OCI-LY7 (cell line): ENCODE data around the gene ZNF282. TPM values are rescaled to one million over a fixed set of nuclear protein-coding genes. Genes with fewer than 3 reads are reported as not detected.

ENCODE experiments used
- BruUV-seq: library from RNA; stranded (reverse); fragments of 400-500 nt; replicated peaks from 2 replicates; lab custom pipeline; 2021; lab: Mats Ljungman, UMichigan
- CTCF ChIA-PET: fragments of 300-600 bp; sonication (Branson Sonifier 250); formaldehyde crosslinking; loops from one replicate; lab custom pipeline; 2022; ENCODE audit warnings: antibody characterized with exemption; ENCODE audit not compliant: unreplicated experiment; lab: Charles Lee
- POLR2A ChIA-PET: fragments of 300-600 bp; sonication (Branson Sonifier 250); formaldehyde crosslinking; loops from one replicate; lab custom pipeline; 2022; ENCODE audit warnings: antibody characterized with exemption; lab: Charles Lee
- DNase-seq: peaks from one replicate; pipeline ENCODE4 v3.0.0-alpha.2; 2015; ENCODE audit warnings: low spot score
- H2AFZ ChIP-seq: fragments of 200-600 bp; sonication (generic), shearing (Covaris generic); 2 replicates; pipeline ENCODE4 v1.6.1; 2014; ENCODE audit warnings: mild to moderate bottlenecking, antibody characterized with exemption, low read length, moderate library complexity
- H3K27ac ChIP-seq: fragments of 200-600 bp; sonication (generic); 2 replicates; pipeline ENCODE4 v1.5.1; 2014; ENCODE audit warnings: mixed run types, low read depth, mild to moderate bottlenecking, moderate library complexity, low read length, inconsistent platforms; ENCODE audit not compliant: poor library complexity, severe bottlenecking
- H3K36me3 ChIP-seq: fragments of 200-600 bp; sonication (generic); 2 replicates; pipeline ENCODE4 v1.6.1; 2014; ENCODE audit warnings: mild to moderate bottlenecking, antibody characterized with exemption, low read length, moderate library complexity, mixed read lengths; ENCODE audit not compliant: insufficient read depth
- H3K4me1 ChIP-seq: fragments of 200-600 bp; sonication (generic); 2 replicates; pipeline ENCODE4 v1.5.1; 2014; ENCODE audit warnings: mild to moderate bottlenecking, low read length; ENCODE audit not compliant: insufficient read depth, poor library complexity, severe bottlenecking
- H3K4me2 ChIP-seq: fragments of 200-600 bp; sonication (generic); 2 replicates; pipeline ENCODE4 v1.6.1; 2014; ENCODE audit warnings: mild to moderate bottlenecking, low read length
- H3K4me3 ChIP-seq: fragments of 200-600 bp; sonication (generic); 2 replicates; pipeline ENCODE4 v1.5.1; 2014; ENCODE audit warnings: mild to moderate bottlenecking, low read depth, low read length; ENCODE audit not compliant: poor library complexity, severe bottlenecking
- H3K79me2 ChIP-seq: fragments of 200-600 bp; sonication (generic); 2 replicates; pipeline ENCODE4 v1.6.1; 2016; ENCODE audit warnings: low read depth, mild to moderate bottlenecking, low read length, moderate library complexity, mixed read lengths; ENCODE audit not compliant: insufficient read depth
- H3K9me2 ChIP-seq: fragments of 200-600 bp; sonication (generic); 2 replicates; pipeline ENCODE4 v1.6.1; 2016; ENCODE audit warnings: mild to moderate bottlenecking, low read length, mixed read lengths; ENCODE audit not compliant: insufficient read depth
- H3K9me3 ChIP-seq: fragments of 200-600 bp; sonication (generic); 2 replicates; pipeline ENCODE4 v1.6.1; 2014; ENCODE audit warnings: mild to moderate bottlenecking, mixed run types, low read length, mixed read lengths
- H4K20me1 ChIP-seq: fragments of 200-600 bp; sonication (generic); 2 replicates; pipeline ENCODE4 v1.6.1; 2014; ENCODE audit warnings: mild to moderate bottlenecking, antibody characterized with exemption, low read length, moderate library complexity, mixed read lengths; ENCODE audit not compliant: insufficient read depth
- CTCF ChIP-seq: fragments of 200-600 bp; sonication (generic); conservative IDR thresholded peaks from 2 replicates; pipeline ENCODE4 v1.5.1; 2014; ENCODE audit warnings: mild to moderate bottlenecking, antibody characterized with exemption, low read length, moderate library complexity, mixed read lengths
- EZH2phosphoT487 ChIP-seq: fragments of 200-600 bp; sonication (generic); IDR thresholded peaks from 2 replicates; pipeline ENCODE4 v1.6.1; 2018; ENCODE audit warnings: low read depth, borderline replicate concordance, mild to moderate bottlenecking, mixed run types, antibody characterized with exemption, low read length, moderate library complexity, mixed read lengths
- intact Hi-C: fragments of 100-400 bp; cut with micrococcal nuclease; formaldehyde crosslinking; loops from one replicate; pipeline ENCODE4 v1.10.0; 2022; ENCODE audit not compliant: unreplicated experiment
- total RNA-seq, 2 experiments: library from RNA; depleted of rRNA in 1 of 2; stranded (reverse); fragments of >200 nt in 1 of 2; shearing (Covaris generic) in 1 of 2; gene quantifications; 2 replicates each; pipeline ENCODE4 v1.2.3, GENCODE V29; 2014 to 2022

The ZNF282 gene
- total RNA-seq, 2 experiments from 2014 or later, result 15.4 to 26.6 TPM

- TF ChIP-seq EZH2phosphoT487 (no peak), CTCF (no peak)
- H3K36me3 ChIP-seq, result peaks cover 5% of the 10 kb centered on the region
- no TSS peak for BruUV-seq
- H3K4me1 ChIP-seq, result peaks cover 16% of the 10 kb centered on the region
- peaks cover 9% of the 10 kb centered on the region for H3K79me2 ChIP-seq
- H3K27ac ChIP-seq, result no peak overlapping the region
- H2AFZ ChIP-seq, result no peak overlapping the region
- DNase-seq, result no peak
- intact Hi-C loops, result loop anchor here (5.0 kb wide), 1 partner anchor 90 kb away; the partner anchor contains the start of gene ZNF398
- ChIA-PET POLR2A (no interaction called here), CTCF (no interaction called here)
- H3K4me2 ChIP-seq, result no peak overlapping the region
- H3K9me3 ChIP-seq, result peaks cover 3% of the 10 kb centered on the region
- H3K4me3 ChIP-seq, result no peak overlapping the region
- no peaks in the 10 kb centered on the region for H3K9me2 ChIP-seq
- H4K20me1 ChIP-seq, result no peaks in the 10 kb centered on the region
Observed at GRCh38 chr7:149237502-149237901, 42.2 kb downstream of the ZNF282 start.

DNA sequence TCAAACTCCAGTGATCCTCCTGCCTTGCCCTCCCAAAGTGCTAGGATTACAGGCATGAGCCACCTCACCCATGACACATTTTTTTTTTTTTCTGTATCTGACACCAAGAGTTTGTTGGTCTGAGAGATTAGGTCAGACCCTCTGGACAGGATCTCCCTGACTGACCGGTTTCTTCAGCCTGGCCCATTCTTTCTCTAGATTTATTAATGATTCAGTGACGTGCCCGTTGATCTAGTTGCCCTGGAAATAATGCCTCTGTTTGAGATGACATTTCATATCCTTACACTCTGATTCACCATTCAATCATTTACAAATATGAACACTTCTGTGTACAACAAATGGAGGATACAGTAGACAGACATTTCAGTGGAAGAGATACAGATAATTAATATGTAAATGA is 42.7 kb downstream of the ZNF282 start:
- Histone ChIP-seq H3K9me3 (peaks cover 8% of the 10 kb centered on the region), H3K79me2 (peaks cover 12% of the 10 kb centered on the region), H4K20me1 (no peaks in the 10 kb centered on the region), H3K9me2 (no peaks in the 10 kb centered on the region), H3K4me3 (no peak overlapping the region), H2AFZ (peak overlapping the region; percentile 95; the same call in 1 of the 2 replicates), H3K36me3 (peaks cover 11% of the 10 kb centered on the region), H3K4me2 (no peak overlapping the region), H3K27ac (no peak overlapping the region), H3K4me1 (peaks cover 16% of the 10 kb centered on the region)
- POLR2A ChIA-PET, result no interaction called here
- TF ChIP-seq CTCF (no peak), EZH2phosphoT487 (no peak)
- CTCF ChIA-PET, result no interaction called here
- intact Hi-C loops, result loop anchor here (2.0 to 5.0 kb wide), 3 partner anchors 25 to 185 kb away; partner anchors contain the start of genes ZNF398 and ZNF783
- BruUV-seq, result no TSS peak
- no peak for DNase-seq
